Calu3 (cell line): ENCODE data around the gene NAA80. TPM values are rescaled to one million over a fixed set of nuclear protein-coding genes. Genes with fewer than 3 reads are reported as not detected.

Experiments
- BruUV-seq: library from RNA; stranded (reverse); fragments of 400-500 nt; replicated peaks from 2 replicates; lab custom pipeline; 2021; lab: Mats Ljungman, UMichigan
- CTCF ChIA-PET: fragments of 300-600 bp; sonication (Branson Sonifier 250); formaldehyde crosslinking; loops from one replicate; lab custom pipeline; 2022; ENCODE audit warnings: antibody characterized with exemption; lab: Charles Lee
- DNase-seq: peaks from one replicate; pipeline ENCODE4 v3.0.0; 2022
- H3K27ac Mint-ChIP-seq: one replicate; pipeline ENCODE4 v1.8.0; 2022; ENCODE audit warnings: mixed read lengths; ENCODE audit not compliant: unreplicated experiment
- H3K27me3 Mint-ChIP-seq: one replicate; pipeline ENCODE4 v1.8.0; 2022; ENCODE audit warnings: mixed read lengths; ENCODE audit not compliant: unreplicated experiment
- H3K36me3 Mint-ChIP-seq: one replicate; pipeline ENCODE4 v1.8.0; 2022; ENCODE audit warnings: mild to moderate bottlenecking, moderate library complexity, mixed read lengths; ENCODE audit not compliant: insufficient read depth, unreplicated experiment
- H3K4me1 Mint-ChIP-seq: one replicate; pipeline ENCODE4 v1.8.0; 2022; ENCODE audit warnings: mild to moderate bottlenecking, low read depth, mixed read lengths; ENCODE audit not compliant: unreplicated experiment
- H3K4me3 Mint-ChIP-seq: one replicate; pipeline ENCODE4 v1.8.0; 2022; ENCODE audit warnings: mild to moderate bottlenecking, low read depth, moderate library complexity, mixed read lengths; ENCODE audit not compliant: unreplicated experiment
- H3K9me3 Mint-ChIP-seq: one replicate; pipeline ENCODE4 v1.8.0; 2022; ENCODE audit warnings: low read depth, mixed read lengths; ENCODE audit not compliant: unreplicated experiment
- CTCF ChIP-seq: fragments of 200-600 bp; IDR thresholded peaks from one replicate; pipeline ENCODE4 v1.8.0; 2022; ENCODE audit warnings: antibody characterized with exemption; ENCODE audit not compliant: unreplicated experiment
- intact Hi-C: fragments of 100-400 bp; cut with micrococcal nuclease; formaldehyde crosslinking; loops from one replicate; pipeline ENCODE4 v1.10.0; 2022; ENCODE audit not compliant: unreplicated experiment
- total RNA-seq: library from RNA; stranded (reverse); gene quantifications from 2 replicates; pipeline ENCODE4 v1.2.3, GENCODE V29; 2022

Gene NAA80
- total RNA-seq, 1 experiment from 2014 or later, result 15.0 TPM

GRCh38 chr3:50258029-50258680, 41.0 kb downstream of the NAA80 start:
- no peaks in the 10 kb centered on the region for H3K9me3 Mint-ChIP-seq
- no peak overlapping the region for H3K27ac Mint-ChIP-seq
- no TSS peak for BruUV-seq
- H3K27me3 Mint-ChIP-seq, result no peaks in the 10 kb centered on the region
- no peak for DNase-seq
- no peaks in the 10 kb centered on the region for H3K4me1 Mint-ChIP-seq
- intact Hi-C loops, result no loop called here
- H3K36me3 Mint-ChIP-seq, result peaks cover 57% of the 10 kb centered on the region
- H3K4me3 Mint-ChIP-seq, result no peak overlapping the region
- no peak for TF ChIP-seq CTCF
- CTCF ChIA-PET, result interaction anchor here (1.0 to 1.1 kb wide), 3 partner anchors 12 to 32 kb away, joined by 3 to 6 read pairs (median 5); no protein-coding TSS in a partner anchor

- BruUV-seq, result no TSS peak
Observed at GRCh38 chr3:50256978-50257890, 42.0 kb downstream of the NAA80 start.

GRCh38 chr3:50255251-50255615, 44.0 kb downstream of the NAA80 start:
- Mint-ChIP-seq H3K9me3 (no peaks in the 10 kb centered on the region), H3K4me3 (no peak overlapping the region), H3K27ac (no peak overlapping the region), H3K4me1 (peaks cover 4% of the 10 kb centered on the region), H3K36me3 (peaks cover 55% of the 10 kb centered on the region), H3K27me3 (no peaks in the 10 kb centered on the region)
- DNase-seq, result no peak
- no peak for TF ChIP-seq CTCF
- BruUV-seq, result no TSS peak
- CTCF ChIA-PET, result no interaction called here
- intact Hi-C loops, result no loop called here

More at GRCh38 chr3:50256978-50257890, 42.0 kb downstream of the NAA80 start:
- H3K36me3 Mint-ChIP-seq, result peaks cover 57% of the 10 kb centered on the region
- no peaks in the 10 kb centered on the region for H3K27me3 Mint-ChIP-seq
- peak; percentile 78 for DNase-seq
- peak; percentile 72 for TF ChIP-seq CTCF
- intact Hi-C loops, result no loop called here
- H3K4me3 Mint-ChIP-seq, result no peak overlapping the region
- CTCF ChIA-PET, result interaction anchor here (0.8 kb wide), 1 partner anchor 31 kb away, joined by 3 read pairs; no protein-coding TSS in a partner anchor
- H3K9me3 Mint-ChIP-seq, result no peaks in the 10 kb centered on the region
- no peak overlapping the region for H3K27ac Mint-ChIP-seq
- H3K4me1 Mint-ChIP-seq, result no peaks in the 10 kb centered on the region

- DNase-seq, result no peak
- no peaks in the 10 kb centered on the region for H3K27me3 Mint-ChIP-seq
- H3K36me3 Mint-ChIP-seq, result peaks cover 52% of the 10 kb centered on the region
- CTCF ChIA-PET, result no interaction called here
- H3K9me3 Mint-ChIP-seq, result no peaks in the 10 kb centered on the region
- no TSS peak for BruUV-seq
- TF ChIP-seq CTCF, result no peak
- H3K4me3 Mint-ChIP-seq, result no peak overlapping the region
- peaks cover 9% of the 10 kb centered on the region for H3K4me1 Mint-ChIP-seq
- intact Hi-C loops, result no loop called here
- no peak overlapping the region for H3K27ac Mint-ChIP-seq
Observed at GRCh38 chr3:50254577-50255250, 44.5 kb downstream of the NAA80 start.
